CD14-positive monocyte (primary cell): ENCODE data around the gene GRWD1. TPM values are rescaled to one million over a fixed set of nuclear protein-coding genes. Genes with fewer than 3 reads are reported as not detected.
A peak's percentile ranks its signal among the peaks of the same experiment; 100 is the strongest.

ENCODE experiments used
- DNase-seq, 3 donors: peaks; one replicate each; pipeline ENCODE4 v3.0.0-alpha.2; 2011 to 2022
- H2AFZ ChIP-seq: 2 replicates; pipeline ENCODE4 v1.6.0; 2012; ENCODE audit warnings: mild to moderate bottlenecking, low read depth, low read length, inconsistent platforms; ENCODE audit not compliant: insufficient read depth, poor library complexity, severe bottlenecking
- H3K27ac ChIP-seq, 2 donors: 1 replicate in 1 of 2; 2 replicates in 1 of 2; pipeline ENCODE4 v1.5.1; 2012 to 2013; ENCODE audit warnings: low read length in 2 of 2, control low read depth in 1 of 2, inconsistent platforms in 1 of 2, low read depth in 1 of 2, mild to moderate bottlenecking in 1 of 2
- H3K27me3 ChIP-seq, 2 donors: one replicate each; pipeline versions ENCODE4 v1.6.0 to v1.6.1; 2011 to 2013; ENCODE audit warnings: low read length in 2 of 2; ENCODE audit not compliant: control insufficient read depth in 2 of 2, insufficient read depth in 2 of 2
- H3K36me3 ChIP-seq, 2 donors: replicated peaks in 1 of 2; 1 replicate in 1 of 2; 2 replicates in 1 of 2; pipeline versions ENCODE4 v1.5.1 to v1.6.1; 2012 to 2013; ENCODE audit warnings: low read length in 2 of 2, control low read depth in 1 of 2, inconsistent platforms in 1 of 2, mild to moderate bottlenecking in 1 of 2; ENCODE audit not compliant: insufficient read depth in 2 of 2, control insufficient read depth in 1 of 2
- H3K4me1 ChIP-seq, 2 donors: 1 replicate in 1 of 2; 2 replicates in 1 of 2; pipeline versions ENCODE4 v1.5.1 to v1.6.1; 2012 to 2013; ENCODE audit warnings: low read length in 2 of 2, control low read depth in 1 of 2, inconsistent platforms in 1 of 2, mild to moderate bottlenecking in 1 of 2, moderate library complexity in 1 of 2; ENCODE audit not compliant: insufficient read depth in 2 of 2, control insufficient read depth in 1 of 2
- H3K4me2 ChIP-seq: replicated peaks from 2 replicates; pipeline ENCODE3; 2012; ENCODE audit warnings: low read length, moderate library complexity, mild to moderate bottlenecking; ENCODE audit not compliant: poor library complexity, severe bottlenecking; ENCODE audit errors: extremely low read depth
- H3K4me3 ChIP-seq, 3 experiments: fragments of 200-600 bp in 1 of 3; sonication (generic) in 1 of 3; replicated peaks in 1 of 3; 1 replicate in 2 of 3; 2 replicates in 1 of 3; pipeline ENCODE4 v1.5.1; 2011 to 2013; ENCODE audit warnings: low read length in 3 of 3, mild to moderate bottlenecking in 3 of 3, control low read depth in 2 of 3, low read depth in 2 of 3, inconsistent platforms in 1 of 3, moderate library complexity in 1 of 3
- H3K79me2 ChIP-seq: 2 replicates; pipeline ENCODE4 v1.6.0; 2012; ENCODE audit warnings: mild to moderate bottlenecking, control low read depth, inconsistent platforms, low read length, moderate library complexity; ENCODE audit not compliant: insufficient read depth
- H3K9ac ChIP-seq: 2 replicates; pipeline ENCODE4 v1.6.0; 2017; ENCODE audit warnings: low read length, mild to moderate bottlenecking; ENCODE audit not compliant: insufficient read depth, poor library complexity, severe bottlenecking
- H3K9me3 ChIP-seq, 2 donors: replicated peaks in 1 of 2; 1 replicate in 1 of 2; 2 replicates in 1 of 2; pipeline versions ENCODE4 v1.5.1 to v1.6.1; 2012 to 2013; ENCODE audit warnings: low read length in 2 of 2, control low read depth in 1 of 2; ENCODE audit not compliant: control insufficient read depth in 1 of 2, insufficient read depth in 1 of 2
- H4K20me1 ChIP-seq: 2 replicates; pipeline ENCODE4 v1.6.0; 2012; ENCODE audit warnings: mild to moderate bottlenecking, low read length, control low read depth, moderate library complexity; ENCODE audit not compliant: insufficient read depth
- H3K27ac Mint-ChIP-seq, 7 donors: one replicate each; pipeline ENCODE4 v1.8.0; 2020; ENCODE audit warnings: mild to moderate bottlenecking in 7 of 7, mixed read lengths in 7 of 7, moderate library complexity in 6 of 7, inconsistent platforms in 2 of 7
- H3K27me3 Mint-ChIP-seq, 3 donors: one replicate each; pipeline ENCODE4 v1.8.0; 2021 to 2022; ENCODE audit warnings: low read depth in 3 of 3, mild to moderate bottlenecking in 3 of 3, mixed read lengths in 3 of 3, moderate library complexity in 3 of 3, inconsistent platforms in 1 of 3
- H3K36me3 Mint-ChIP-seq, 2 donors: one replicate each; pipeline ENCODE4 v1.8.0; 2020; ENCODE audit warnings: mixed read lengths in 2 of 2, inconsistent platforms in 1 of 2, mild to moderate bottlenecking in 1 of 2
- H3K4me1 Mint-ChIP-seq: one replicate; pipeline ENCODE4 v1.8.0; 2020; ENCODE audit warnings: mild to moderate bottlenecking, mixed read lengths
- H3K4me3 Mint-ChIP-seq, 2 donors: one replicate each; pipeline ENCODE4 v1.8.0; 2020; ENCODE audit warnings: mild to moderate bottlenecking in 2 of 2, mixed read lengths in 2 of 2, moderate library complexity in 1 of 2
- H3K9me3 Mint-ChIP-seq, 7 donors: one replicate each; pipeline ENCODE4 v1.8.0; 2020 to 2022; ENCODE audit warnings: mixed read lengths in 7 of 7, mild to moderate bottlenecking in 6 of 7, moderate library complexity in 6 of 7, inconsistent platforms in 2 of 7
- CTCF ChIP-seq: fragments of 200-600 bp; IDR thresholded peaks from one replicate; pipeline ENCODE4 v1.8.0; 2022; ENCODE audit warnings: antibody characterized with exemption, mild to moderate bottlenecking
- WGBS: methylation state at CpG from one replicate; pipeline ENCODE4 v1.1.5; 2013; ENCODE audit warnings: missing lambda C conversion rate; ENCODE audit not compliant: insufficient coverage; 5-methylcytosine and 5-hydroxymethylcytosine counted together
- intact Hi-C, 2 donors: fragments of 100-400 bp; cut with micrococcal nuclease; formaldehyde crosslinking; loops; one replicate each; pipeline versions ENCODE4 v1.15.0 to v1.15.1; 2023
- polyA plus RNA-seq, 3 donors: library from polyadenylated mRNA; depleted of rRNA in 1 of 3; unstranded in 2 of 3; stranded (reverse) in 1 of 3; fragments of 300-500 nt in 2 of 3; fragments of >200 nt in 1 of 3; fragmentation: Illumina TruSeq in 2 of 3; gene quantifications; 1 replicate in 2 of 3; 2 replicates in 1 of 3; pipeline ENCODE4 v1.2.3, GENCODE V29; 2012 to 2021

The GRWD1 gene
- polyA plus RNA-seq, 3 donors = 3.7 to 13.9 (median 10.0) TPM

DNA sequence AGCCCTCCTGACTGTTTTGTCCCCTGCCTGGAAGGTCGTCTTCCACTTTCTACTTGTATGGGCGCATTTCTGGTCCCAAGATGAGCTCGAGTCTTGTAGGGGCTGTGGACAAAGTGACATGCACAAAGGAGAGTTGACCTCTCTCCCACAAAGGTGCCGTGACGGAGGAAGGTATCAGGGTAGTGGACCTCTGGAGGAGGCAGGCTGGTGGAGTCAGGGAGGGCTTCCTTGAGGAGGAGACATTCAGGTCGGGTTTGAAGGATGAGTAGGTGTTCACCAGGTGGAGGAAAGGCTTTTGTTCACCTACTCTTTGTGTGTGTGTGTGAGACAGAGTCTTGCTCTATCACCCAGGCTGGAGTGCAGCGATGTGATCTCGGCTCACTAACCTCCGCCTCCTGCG is 25.1 kb downstream of the GRWD1 start:
- Histone ChIP-seq H3K4me1 (peaks cover 12 to 19% of the 10 kb centered on the region in 2 donors), H3K9me3 (no peaks in the 10 kb centered on the region), H3K36me3 (peaks cover 53 to 57% of the 10 kb centered on the region in 2 donors), H3K27me3 (no peaks in the 10 kb centered on the region), H3K4me3 (no peak overlapping the region), H4K20me1 (peaks cover 52% of the 10 kb centered on the region), H2AFZ (no peak overlapping the region), H3K9ac (no peak overlapping the region), H3K27ac (no peak overlapping the region), H3K79me2 (peaks cover 25% of the 10 kb centered on the region), H3K4me2 (no peak overlapping the region)
- Mint-ChIP-seq H3K36me3 (peaks cover 46 to 58% of the 10 kb centered on the region in 2 donors), H3K4me1 (peaks cover 20% of the 10 kb centered on the region), H3K27me3 (peaks cover 1 to 3% (median 3%) of the 10 kb centered on the region in 3 donors), H3K27ac (no peak overlapping the region), H3K9me3 (no peaks in the 10 kb centered on the region), H3K4me3 (no peak overlapping the region)
- no peak for TF ChIP-seq CTCF
- DNase-seq = no peak
- intact Hi-C loops = no loop called here
- WGBS = 100% methylated on average over 3 of the region's 10 CpGs

DNA sequence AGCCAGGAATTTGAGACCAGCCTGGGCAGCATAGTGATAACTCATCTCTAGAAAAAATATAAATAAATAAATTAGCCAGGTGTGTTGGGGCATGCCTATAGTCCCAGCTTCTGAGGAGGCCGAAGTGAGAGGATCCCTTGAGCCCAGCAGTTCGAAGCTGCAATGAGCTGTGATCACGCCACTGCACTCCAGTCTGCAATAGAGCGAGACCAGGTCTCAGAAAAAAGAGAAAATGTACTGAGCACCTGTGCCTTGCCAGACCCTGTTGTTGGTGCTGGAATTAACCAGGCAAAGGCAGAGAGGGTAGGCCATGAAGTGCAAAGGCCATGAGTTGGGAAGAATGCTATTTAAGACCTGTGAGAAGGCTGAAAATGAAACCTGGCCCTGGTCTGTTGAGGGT is 26.1 kb downstream of the GRWD1 start:
- no peak overlapping the region for H3K9ac ChIP-seq
- no peak for TF ChIP-seq CTCF
- no peak overlapping the region for H3K27ac ChIP-seq
- no peaks in the 10 kb centered on the region for H3K9me3 Mint-ChIP-seq
- H3K4me1 ChIP-seq = peaks cover 12 to 19% of the 10 kb centered on the region in 2 donors
- H3K27ac Mint-ChIP-seq = peak overlapping the region in 2 of 7 donors; percentile 37 to 59
- H3K4me3 ChIP-seq = no peak overlapping the region
- no peak overlapping the region for H3K4me3 Mint-ChIP-seq
- H2AFZ ChIP-seq = no peak overlapping the region
- intact Hi-C loops = no loop called here
- no peak for DNase-seq
- peaks cover 25% of the 10 kb centered on the region for H3K79me2 ChIP-seq
- H3K36me3 ChIP-seq = peaks cover 62 to 66% of the 10 kb centered on the region in 2 donors
- peaks cover 54 to 68% of the 10 kb centered on the region in 2 donors for H3K36me3 Mint-ChIP-seq
- peaks cover 20% of the 10 kb centered on the region for H3K4me1 Mint-ChIP-seq
- no peak overlapping the region for H3K4me2 ChIP-seq
- peaks cover 54% of the 10 kb centered on the region for H4K20me1 ChIP-seq
- H3K9me3 ChIP-seq = no peaks in the 10 kb centered on the region
- 98% methylated on average over 4 of the region's 4 CpGs for WGBS
- H3K27me3 ChIP-seq = no peaks in the 10 kb centered on the region
- peaks cover 0 to 3% (median 1%) of the 10 kb centered on the region in 3 donors for H3K27me3 Mint-ChIP-seq
